IPS-20b (cell line): ENCODE results near the gene DPH2.

ENCODE experiments used
- H3K27ac ChIP-seq: one replicate; pipeline ENCODE4 v1.5.1; 2013; ENCODE audit warnings: low read length
- H3K27me3 ChIP-seq: 2 replicates; pipeline ENCODE4 v1.6.1; 2013; ENCODE audit warnings: mild to moderate bottlenecking, low read length, inconsistent platforms; ENCODE audit not compliant: insufficient read depth
- H3K36me3 ChIP-seq: 2 replicates; pipeline ENCODE4 v1.6.1; 2013; ENCODE audit warnings: low read depth, mild to moderate bottlenecking, inconsistent platforms, low read length, moderate library complexity; ENCODE audit not compliant: insufficient read depth
- H3K4me1 ChIP-seq: 2 replicates; pipeline ENCODE4 v1.6.1; 2013; ENCODE audit warnings: mild to moderate bottlenecking, control low read depth, inconsistent platforms, low read length, moderate library complexity; ENCODE audit not compliant: insufficient read depth
- H3K4me3 ChIP-seq: 2 replicates; pipeline ENCODE4 v1.5.1; 2013; ENCODE audit warnings: mild to moderate bottlenecking, low read length, inconsistent platforms
- H3K9ac ChIP-seq: 2 replicates; pipeline ENCODE4 v1.6.1; 2013; ENCODE audit warnings: low read depth, mild to moderate bottlenecking, inconsistent platforms, low read length, moderate library complexity
- H3K9me3 ChIP-seq: 2 replicates; pipeline ENCODE4 v1.6.1; 2013; ENCODE audit warnings: mild to moderate bottlenecking, low read depth, low read length, inconsistent platforms; ENCODE audit not compliant: insufficient read depth

Gene DPH2

GRCh38 chr1:43960798-43961197 is 9.0 kb upstream of the DPH2 start:
- peaks cover 26% of the 10 kb centered on the region for H3K36me3 ChIP-seq
- no peaks in the 10 kb centered on the region for H3K9me3 ChIP-seq
- no peak overlapping the region for H3K9ac ChIP-seq
- no peaks in the 10 kb centered on the region for H3K4me1 ChIP-seq
- H3K27ac ChIP-seq, result no peak overlapping the region
- H3K4me3 ChIP-seq, result no peak overlapping the region
- H3K27me3 ChIP-seq, result no peaks in the 10 kb centered on the region

- Histone ChIP-seq H3K36me3 (peaks cover 26% of the 10 kb centered on the region), H3K9ac (no peak overlapping the region)
Measured at GRCh38 chr1:43961692-43962091, 8.1 kb upstream of the DPH2 start.

GRCh38 chr1:43962324-43962723 is 7.5 kb upstream of the DPH2 start:
- Histone ChIP-seq H3K36me3 (peaks cover 26% of the 10 kb centered on the region), H3K4me1 (no peaks in the 10 kb centered on the region)

More at GRCh38 chr1:43961692-43962091, 8.1 kb upstream of the DPH2 start:
- no peak overlapping the region for H3K4me3 ChIP-seq
- H3K27me3 ChIP-seq, result no peaks in the 10 kb centered on the region
- no peak overlapping the region for H3K27ac ChIP-seq
- H3K4me1 ChIP-seq, result no peaks in the 10 kb centered on the region
- no peaks in the 10 kb centered on the region for H3K9me3 ChIP-seq

GRCh38 chr1:43963006-43963405 is 6.8 kb upstream of the DPH2 start:
- Histone ChIP-seq H3K27ac (no peak overlapping the region), H3K9ac (no peak overlapping the region), H3K27me3 (no peaks in the 10 kb centered on the region), H3K36me3 (peaks cover 24% of the 10 kb centered on the region), H3K4me1 (no peaks in the 10 kb centered on the region), H3K4me3 (no peak overlapping the region), H3K9me3 (no peaks in the 10 kb centered on the region)

More at GRCh38 chr1:43962324-43962723, 7.5 kb upstream of the DPH2 start:
- H3K27ac ChIP-seq, result no peak overlapping the region
- no peak overlapping the region for H3K9ac ChIP-seq
- H3K27me3 ChIP-seq, result no peaks in the 10 kb centered on the region
- no peak overlapping the region for H3K4me3 ChIP-seq
- no peaks in the 10 kb centered on the region for H3K9me3 ChIP-seq

GRCh38 chr1:43963890-43964289 is 5.9 kb upstream of the DPH2 start:
- Histone ChIP-seq H3K4me1 (no peaks in the 10 kb centered on the region), H3K27ac (no peak overlapping the region), H3K4me3 (no peak overlapping the region), H3K36me3 (peaks cover 16% of the 10 kb centered on the region), H3K27me3 (no peaks in the 10 kb centered on the region), H3K9me3 (no peaks in the 10 kb centered on the region), H3K9ac (no peak overlapping the region)

- no peaks in the 10 kb centered on the region for H3K4me1 ChIP-seq
- no peak overlapping the region for H3K9ac ChIP-seq
- no peak overlapping the region for H3K27ac ChIP-seq
- no peaks in the 10 kb centered on the region for H3K27me3 ChIP-seq
- no peaks in the 10 kb centered on the region for H3K9me3 ChIP-seq
- H3K36me3 ChIP-seq, result peaks cover 11% of the 10 kb centered on the region
- H3K4me3 ChIP-seq, result no peak overlapping the region
Measured at GRCh38 chr1:43965316-43965715, 4.5 kb upstream of the DPH2 start.

GRCh38 chr1:43968348-43968948 is 1.4 kb upstream of the DPH2 start:
- no peaks in the 10 kb centered on the region for H3K9me3 ChIP-seq
- H3K4me3 ChIP-seq, result no peak overlapping the region
- no peak overlapping the region for H3K9ac ChIP-seq
- H3K27ac ChIP-seq, result no peak overlapping the region
- H3K27me3 ChIP-seq, result no peaks in the 10 kb centered on the region
- H3K4me1 ChIP-seq, result no peaks in the 10 kb centered on the region
- H3K36me3 ChIP-seq, result peaks cover 25% of the 10 kb centered on the region

GRCh38 chr1:43969416-43969745 is 429 bp upstream of the DPH2 start:
- no peak overlapping the region for H3K9ac ChIP-seq
- H3K36me3 ChIP-seq, result peaks cover 25% of the 10 kb centered on the region
- H3K4me1 ChIP-seq, result no peaks in the 10 kb centered on the region
- H3K4me3 ChIP-seq, result peak overlapping the region; percentile 48; the same call in 1 of the 2 replicates
- no peaks in the 10 kb centered on the region for H3K27me3 ChIP-seq
- no peak overlapping the region for H3K27ac ChIP-seq
- H3K9me3 ChIP-seq, result no peaks in the 10 kb centered on the region

- Histone ChIP-seq H3K9ac (peak overlapping the region; percentile 83), H3K4me1 (no peaks in the 10 kb centered on the region), H3K27ac (no peak overlapping the region), H3K9me3 (no peaks in the 10 kb centered on the region), H3K36me3 (peaks cover 25% of the 10 kb centered on the region), H3K4me3 (peak overlapping the region; percentile 95), H3K27me3 (no peaks in the 10 kb centered on the region)
Measured at GRCh38 chr1:43970502-43970901, 692 bp downstream of the DPH2 start.

GRCh38 chr1:43970911-43971310 is 1.1 kb downstream of the DPH2 start:
- Histone ChIP-seq H3K4me1 (no peaks in the 10 kb centered on the region), H3K4me3 (peak overlapping the region; percentile 95), H3K27ac (no peak overlapping the region), H3K36me3 (peaks cover 26% of the 10 kb centered on the region), H3K9me3 (no peaks in the 10 kb centered on the region), H3K9ac (no peak overlapping the region), H3K27me3 (no peaks in the 10 kb centered on the region)

GRCh38 chr1:43971336-43971980 is 1.6 kb downstream of the DPH2 start:
- peaks cover 32% of the 10 kb centered on the region for H3K36me3 ChIP-seq
- H3K9ac ChIP-seq, result no peak overlapping the region
- H3K27ac ChIP-seq, result no peak overlapping the region
- H3K4me1 ChIP-seq, result no peaks in the 10 kb centered on the region
- no peak overlapping the region for H3K4me3 ChIP-seq
- H3K9me3 ChIP-seq, result no peaks in the 10 kb centered on the region
- no peaks in the 10 kb centered on the region for H3K27me3 ChIP-seq

- peak overlapping the region; percentile 88; the same call in 1 of the 2 replicates for H3K9ac ChIP-seq
- H3K4me3 ChIP-seq, result peak overlapping the region; percentile 92
- H3K4me1 ChIP-seq, result 0 out of 2 replicates have a peak, but pooled peaks cover 4% of the 10 kb centered on the region
- H3K9me3 ChIP-seq, result no peaks in the 10 kb centered on the region
- no peak overlapping the region for H3K27ac ChIP-seq
- H3K36me3 ChIP-seq, result peaks cover 49% of the 10 kb centered on the region
- no peaks in the 10 kb centered on the region for H3K27me3 ChIP-seq
Measured at GRCh38 chr1:43973981-43974442, 4.2 kb downstream of the DPH2 start.
